Transverse colon (tissue), 4 donors: ENCODE data around the gene ZNF438. TPM values are rescaled to one million over a fixed set of nuclear protein-coding genes. Genes with fewer than 3 reads are reported as not detected.
"Not testable (repeated sequence)": the region's sequence is repeated elsewhere in the genome, so short reads cannot be mapped to it uniquely, and the experiment has no call there.

ENCODE experiments used
- DNase-seq: peaks from one replicate; pipeline ENCODE4 v3.0.0-alpha.2; 2019
- H3K27ac ChIP-seq, 4 donors: fragments of 200-600 bp; sonication (generic); 2 replicates each; pipeline ENCODE4 v1.5.1; 2016 to 2018; ENCODE audit warnings: inconsistent platforms in 4 of 4
- H3K27me3 ChIP-seq: fragments of 200-600 bp; sonication (generic); 2 replicates; pipeline ENCODE4 v1.5.1; 2017; ENCODE audit warnings: inconsistent platforms
- H3K36me3 ChIP-seq, 4 donors: fragments of 200-600 bp; sonication (generic); 2 replicates each; pipeline ENCODE4 v1.5.1; 2017 to 2019; ENCODE audit warnings: inconsistent platforms in 4 of 4
- H3K4me1 ChIP-seq, 4 donors: fragments of 200-600 bp; sonication (generic); 2 replicates each; pipeline ENCODE4 v1.5.1; 2017 to 2020; ENCODE audit warnings: inconsistent platforms in 4 of 4
- H3K4me3 ChIP-seq, 4 donors: fragments of 200-600 bp; sonication (generic); 1 replicate in 1 of 4; 2 replicates in 3 of 4; pipeline versions ENCODE4 v1.5.1 to v1.6.1; 2017 to 2019; ENCODE audit warnings: inconsistent platforms in 4 of 4
- H3K9me3 ChIP-seq, 2 donors: fragments of 200-600 bp; sonication (generic); 2 replicates each; pipeline ENCODE4 v1.5.1; 2017 to 2019; ENCODE audit warnings: inconsistent platforms in 2 of 2
- CTCF ChIP-seq, 5 experiments: fragments of 200-600 bp in 3 of 5; fragments of 450-650 bp in 2 of 5; sonication (generic) in 3 of 5; IDR thresholded peaks; 1 replicate in 2 of 5; 2 replicates in 3 of 5; pipeline ENCODE4 v1.5.1; 2016 to 2017; ENCODE audit warnings: antibody characterized with exemption in 5 of 5, inconsistent platforms in 3 of 5, mild to moderate bottlenecking in 2 of 5, moderate library complexity in 1 of 5
- EP300 ChIP-seq: sonication (generic); formaldehyde crosslinking; IDR thresholded peaks from one replicate; pipeline ENCODE4 v1.6.1; 2017; ENCODE audit warnings: antibody characterized with exemption, low read depth
- POLR2A ChIP-seq: fragments of 450-650 bp; IDR thresholded peaks from one replicate; pipeline ENCODE4 v1.6.1; 2016; ENCODE audit warnings: antibody characterized with exemption, mild to moderate bottlenecking, moderate library complexity
- POLR2AphosphoS5 ChIP-seq, 3 donors: sonication (generic); formaldehyde crosslinking; IDR thresholded peaks; one replicate each; pipeline ENCODE4 v1.6.1; 2016; ENCODE audit warnings: antibody characterized with exemption in 3 of 3
- WGBS, 2 donors: methylation state at CpG; one replicate each; pipeline ENCODE4 v1.1.5; 2018; ENCODE audit warnings: low coverage in 1 of 2; 5-methylcytosine and 5-hydroxymethylcytosine counted together
- in situ Hi-C, 4 donors: fragments of 200-750 bp; cut with MboI; loops; one replicate each; pipeline versions ENCODE4 v1.15.0 to v1.15.1; 2017; ENCODE audit warnings: low sequenced_read_pairs in 3 of 4, low pct_ligation_motif_present in 1 of 4, low pct_unique_long_range_greater_than_20kb in 1 of 4
- intact Hi-C: fragments of 100-400 bp; cut with DNase I; formaldehyde crosslinking; loops from one replicate; pipeline ENCODE4 v1.15.1; 2023; ENCODE audit warnings: low total_unique reads
- total RNA-seq, 4 donors: library from RNA; depleted of rRNA; stranded (reverse); fragments of >200 nt; gene quantifications; one replicate each; pipeline ENCODE4 v1.1.0, GENCODE V29; 2016

The ZNF438 gene
- total RNA-seq, 4 donors from 2014 or later, result 4.4 to 7.4 (median 6.4) TPM

- no peaks in the 10 kb centered on the region for H3K9me3 ChIP-seq
- WGBS, 2 donors, result 90 to 100% methylated on average over 1 to 2 of the region's 2 CpGs
- TF ChIP-seq POLR2AphosphoS5 (IDR thresholded peaks at IDR 0.05), result no peak
- no peak for TF ChIP-seq CTCF (IDR thresholded peaks at IDR 0.05)
- no peak for TF ChIP-seq EP300
- no peak for TF ChIP-seq POLR2A
- no peaks in the 10 kb centered on the region for H3K36me3 ChIP-seq
- no peak overlapping the region for H3K27ac ChIP-seq
- DNase-seq, result no peak
- intact Hi-C loops, result no loop called here
- H3K27me3 ChIP-seq, result no peaks in the 10 kb centered on the region
- in situ Hi-C loops, result no loop called here
- no peak overlapping the region for H3K4me3 ChIP-seq
- H3K4me1 ChIP-seq, result peaks cover 7 to 14% (median 12%) of the 10 kb centered on the region in 4 donors
Observed at GRCh38 chr10:30800368-30800767, 231.3 kb downstream of the ZNF438 start.

- no peak overlapping the region for H3K27ac ChIP-seq
- H3K36me3 ChIP-seq, result no peaks in the 10 kb centered on the region
- no peaks in the 10 kb centered on the region for H3K27me3 ChIP-seq
- 88 to 100% methylated on average over 1 to 14 of the region's 14 CpGs for WGBS, 2 donors
- DNase-seq, result no peak
- H3K4me1 ChIP-seq, result peaks cover 3 to 7% (median 5%) of the 10 kb centered on the region in 4 donors
- no peaks in the 10 kb centered on the region for H3K9me3 ChIP-seq
- in situ Hi-C loops, result loop anchor here in 3 of 4 donors (25.0 kb wide), 3 partner anchors 239 to 1014 kb away; partner anchors contain the start of gene ZNF438 (in 2 of the 3)
- TF ChIP-seq CTCF (IDR thresholded peaks at IDR 0.05), result no peak
- no peak for TF ChIP-seq POLR2AphosphoS5 (IDR thresholded peaks at IDR 0.05)
- no peak for TF ChIP-seq POLR2A
- TF ChIP-seq EP300, result no peak
- intact Hi-C loops, result no loop called here
- no peak overlapping the region for H3K4me3 ChIP-seq
Observed at GRCh38 chr10:30798646-30799185, 232.9 kb downstream of the ZNF438 start.

- H3K9me3 ChIP-seq, H3K27ac ChIP-seq, DNase-seq, H3K36me3 ChIP-seq, H3K4me3 ChIP-seq, intact Hi-C loops, H3K4me1 ChIP-seq, H3K27me3 ChIP-seq: not testable (repeated sequence)
- in situ Hi-C loops, result loop anchor here in 3 of 4 donors (25.0 kb wide), 3 partner anchors 242 to 1017 kb away; partner anchors contain the start of gene ZNF438 (in 2 of the 3)
- WGBS, 2 donors, result 86 to 87% methylated on average over 4 of the region's 4 CpGs
Observed at GRCh38 chr10:30795024-30795423, 236.6 kb downstream of the ZNF438 start.
